ENCODE measurements around the gene PPFIBP2. TPM values are rescaled to one million over a fixed set of nuclear protein-coding genes. Genes with fewer than 3 reads are reported as not detected.

The PPFIBP2 gene
- total RNA-seq, 1 donor from 2014 or later = 112 TPM

GRCh38 chr11:7486098-7486780 lies 27.6 kb upstream of the PPFIBP2 start:
- H3K36me3 Mint-ChIP-seq (ENCODE audit: low read depth) = peaks cover 8% of the 10 kb centered on the region
- ATAC-seq (ENCODE audit: low read depth) (no peak), DNase-seq (no peak)
- no peak for TF ChIP-seq CTCF (IDR thresholded peaks at IDR 0.05)
- POLR2A ChIA-PET = interaction anchor here (1.1 kb wide), 1 partner anchor 10 kb away, joined by 5 read pairs; no protein-coding TSS in a partner anchor
- no peaks in the 10 kb centered on the region for H3K27me3 Mint-ChIP-seq
- H3K4me1 Mint-ChIP-seq = no peaks in the 10 kb centered on the region
- no peak overlapping the region for H3K4me3 Mint-ChIP-seq
- H3K9me3 Mint-ChIP-seq = no peaks in the 10 kb centered on the region
- intact Hi-C loops (cut with micrococcal nuclease) = no loop called here
- no peak overlapping the region for H3K27ac Mint-ChIP-seq
- CTCF ChIA-PET = interaction anchor here (1.3 kb wide), 1 partner anchor 133 kb away, joined by 3 read pairs; no protein-coding TSS in a partner anchor

- Mint-ChIP-seq H3K4me3 (no peak overlapping the region), H3K27me3 (no peaks in the 10 kb centered on the region), H3K4me1 (no peaks in the 10 kb centered on the region), H3K27ac (no peak overlapping the region), H3K9me3 (no peaks in the 10 kb centered on the region), H3K36me3 (ENCODE audit: low read depth) (peaks cover 8% of the 10 kb centered on the region)
- DNase-seq = no peak
- intact Hi-C loops (cut with micrococcal nuclease) = no loop called here
- ATAC-seq (ENCODE audit: low read depth) = no peak
- ChIA-PET POLR2A (no interaction called here), CTCF (interaction anchor here (0.6 kb wide), 1 partner anchor 34 kb away, joined by 3 read pairs; no protein-coding TSS in a partner anchor)
- TF ChIP-seq CTCF (IDR thresholded peaks at IDR 0.05) = no peak
Measured at GRCh38 chr11:7486781-7487140, 27.0 kb upstream of the PPFIBP2 start.

GRCh38 chr11:7487360-7487759 lies 26.4 kb upstream of the PPFIBP2 start:
- intact Hi-C loops (cut with micrococcal nuclease) = no loop called here
- no peak overlapping the region for H3K27ac Mint-ChIP-seq
- H3K4me1 Mint-ChIP-seq = peaks cover 6% of the 10 kb centered on the region
- POLR2A ChIA-PET = no interaction called here
- DNase-seq (no peak), ATAC-seq (ENCODE audit: low read depth) (no peak)
- H3K4me3 Mint-ChIP-seq = no peak overlapping the region
- no peaks in the 10 kb centered on the region for H3K27me3 Mint-ChIP-seq
- CTCF ChIA-PET = interaction anchor here (0.6 kb wide), 1 partner anchor 34 kb away, joined by 3 read pairs; no protein-coding TSS in a partner anchor
- no peak for TF ChIP-seq CTCF (IDR thresholded peaks at IDR 0.05)
- H3K9me3 Mint-ChIP-seq = no peaks in the 10 kb centered on the region
- peaks cover 8% of the 10 kb centered on the region for H3K36me3 Mint-ChIP-seq (ENCODE audit: low read depth)

DNA sequence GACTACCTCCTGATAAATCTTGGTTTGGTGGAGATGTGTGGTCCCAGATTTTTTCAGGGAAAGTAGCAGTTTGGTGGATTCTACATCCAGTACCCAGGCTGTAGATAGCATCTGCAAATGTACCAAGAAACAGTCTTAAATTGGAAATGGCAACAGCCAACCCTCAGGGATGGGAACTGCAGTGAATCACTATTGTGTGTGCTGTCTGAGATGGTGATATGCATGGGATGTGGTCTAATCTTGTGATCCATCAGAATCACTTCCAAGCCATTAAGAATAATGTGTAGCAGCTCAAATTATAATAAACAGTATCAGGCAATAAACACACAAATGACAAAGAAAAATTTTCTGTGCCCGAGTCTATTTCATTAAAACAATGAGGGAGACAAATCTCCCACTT lies 25.1 kb upstream of the PPFIBP2 start:
- intact Hi-C loops (cut with micrococcal nuclease) = no loop called here
- POLR2A ChIA-PET = no interaction called here
- CTCF ChIA-PET = no interaction called here
- peaks cover 19% of the 10 kb centered on the region for H3K4me1 Mint-ChIP-seq
- H3K27me3 Mint-ChIP-seq = no peaks in the 10 kb centered on the region
- peaks cover 8% of the 10 kb centered on the region for H3K36me3 Mint-ChIP-seq (ENCODE audit: low read depth)
- DNase-seq = no peak
- no peak overlapping the region for H3K27ac Mint-ChIP-seq
- no peak for TF ChIP-seq CTCF (IDR thresholded peaks at IDR 0.05)
- H3K4me3 Mint-ChIP-seq = no peak overlapping the region
- ATAC-seq (ENCODE audit: low read depth) = no peak
- no peaks in the 10 kb centered on the region for H3K9me3 Mint-ChIP-seq

- Mint-ChIP-seq H3K9me3 (no peaks in the 10 kb centered on the region), H3K27ac (no peak overlapping the region), H3K4me1 (peaks cover 26% of the 10 kb centered on the region), H3K27me3 (no peaks in the 10 kb centered on the region), H3K4me3 (no peak overlapping the region), H3K36me3 (ENCODE audit: low read depth) (peaks cover 8% of the 10 kb centered on the region)
- intact Hi-C loops (cut with micrococcal nuclease) = no loop called here
- POLR2A ChIA-PET = no interaction called here
- CTCF ChIA-PET = no interaction called here
- DNase-seq = no peak
- ATAC-seq (ENCODE audit: low read depth) = no peak
- TF ChIP-seq CTCF (IDR thresholded peaks at IDR 0.05) = no peak
Measured at GRCh38 chr11:7489376-7489775, 24.4 kb upstream of the PPFIBP2 start.

Measured in activated B cell treated with CpG ODN at 0.5 μM for 24 hours (primary cell).